GM12878 (cell line): Measurements from ENCODE around the gene NUMB. TPM values are rescaled to one million over a fixed set of nuclear protein-coding genes. Genes with fewer than 3 reads are reported as not detected.

Experiments
- ATAC-seq: fragments of 200-7000 bp; cut with Tn5 transposase; 3 replicates; pipeline ENCODE4 v1.9.1; 2020; ENCODE audit warnings: mild to moderate bottlenecking, moderate library complexity
- BruUV-seq: library from RNA; stranded (reverse); fragments of 400-500 nt; replicated peaks from 2 replicates; lab custom pipeline; 2021; lab: Mats Ljungman, UMichigan
- CTCF ChIA-PET: fragments of 300-600 bp; sonication (Branson Sonifier 250); formaldehyde crosslinking; extraction: SDS; loops from one replicate; lab custom pipeline; 2021; ENCODE audit warnings: inconsistent platforms; lab: Yijun Ruan, JAX
- POLR2A ChIA-PET: fragments of 350-600 bp; formaldehyde crosslinking; extraction: SDS; loops from one replicate; lab custom pipeline; 2021; ENCODE audit warnings: inconsistent platforms; lab: Charles Lee
- RAD21 ChIA-PET: fragments of 300-600 bp; sonication (Branson Sonifier 250); formaldehyde crosslinking; loops from one replicate; lab custom pipeline; 2023; ENCODE audit warnings: antibody characterized with exemption; ENCODE audit not compliant: unreplicated experiment; lab: Charles Lee
- SMC1A ChIA-PET: fragments of 300-600 bp; sonication (Branson Sonifier 250); formaldehyde crosslinking; loops from one replicate; lab custom pipeline; 2023; ENCODE audit not compliant: unreplicated experiment, uncharacterized antibody; lab: Charles Lee
- DNase-seq: peaks from one replicate; pipeline ENCODE4 v3.0.0-alpha.2; 2011; ENCODE audit warnings: low read depth, low spot score
- FAIRE-seq: peaks from 3 replicates; lab custom pipeline; 2011; peaks lifted over from hg19 to GRCh38; lab: Jason Lieb, UNC
- H2AFZ ChIP-seq: 2 replicates; pipeline ENCODE4 v1.6.0; 2011; ENCODE audit warnings: low read depth, low read length, control low read depth; ENCODE audit not compliant: control insufficient read depth
- H3K27ac ChIP-seq: 2 replicates; pipeline ENCODE4 v1.5.1; 2011; ENCODE audit warnings: control low read depth; ENCODE audit not compliant: control insufficient read depth, insufficient read depth
- H3K27me3 ChIP-seq, 2 experiments: replicated peaks in 1 of 2; 2 replicates each; pipeline versions ENCODE4 v1.6.0 to v1.6.1; 2011; ENCODE audit warnings: low read length in 1 of 2; ENCODE audit not compliant: control insufficient read depth in 2 of 2, insufficient read depth in 2 of 2
- H3K36me3 ChIP-seq, 2 experiments: 2 replicates each; pipeline ENCODE4 v1.5.1; 2011; ENCODE audit warnings: low read length in 1 of 2; ENCODE audit not compliant: control insufficient read depth in 2 of 2, insufficient read depth in 2 of 2
- H3K4me1 ChIP-seq: 2 replicates; pipeline ENCODE4 v1.6.1; 2011; ENCODE audit warnings: mild to moderate bottlenecking, low read length, moderate library complexity, mixed read lengths; ENCODE audit not compliant: control insufficient read depth, insufficient read depth
- H3K4me2 ChIP-seq: 2 replicates; pipeline ENCODE4 v1.6.0; 2011; ENCODE audit warnings: control low read depth; ENCODE audit not compliant: control insufficient read depth, insufficient read depth
- H3K4me3 ChIP-seq: fragments of 200-600 bp; sonication (generic); 2 replicates; pipeline ENCODE4 v1.5.1; 2016
- H3K79me2 ChIP-seq: 2 replicates; pipeline ENCODE4 v1.6.0; 2011; ENCODE audit warnings: low read length; ENCODE audit not compliant: control insufficient read depth, insufficient read depth
- H3K9ac ChIP-seq: 2 replicates; pipeline ENCODE4 v1.8.0; 2011; ENCODE audit warnings: low read length, control low read depth, mixed read lengths; ENCODE audit not compliant: control insufficient read depth, insufficient read depth
- H3K9me3 ChIP-seq: replicated peaks from 3 replicates; pipeline ENCODE4 v1.5.1; 2011; ENCODE audit warnings: mild to moderate bottlenecking, low read length; ENCODE audit not compliant: control insufficient read depth, insufficient read depth
- H4K20me1 ChIP-seq: 2 replicates; pipeline ENCODE4 v1.6.0; 2011; ENCODE audit not compliant: control insufficient read depth, insufficient read depth
- ETV6 ChIP-seq, 2 experiments: fragments of 450-650 bp in 1 of 2; IDR thresholded peaks in 1 of 2; conservative IDR thresholded peaks in 1 of 2; 2 replicates each; pipeline ENCODE4 v1.6.1; 2014; ENCODE audit warnings: antibody characterized with exemption in 1 of 2, borderline replicate concordance in 1 of 2, low read depth in 1 of 2, mild to moderate bottlenecking in 1 of 2, moderate library complexity in 1 of 2
- HDGF ChIP-seq: fragments of 450-650 bp; IDR thresholded peaks from 2 replicates; pipeline ENCODE4 v1.6.1; 2016; ENCODE audit warnings: antibody characterized with exemption
- KDM1A ChIP-seq: fragments of 200-600 bp; sonication (generic); IDR thresholded peaks from 2 replicates; pipeline ENCODE4 v1.6.1; 2016; ENCODE audit warnings: borderline replicate concordance
- MTA3 ChIP-seq: IDR thresholded peaks from 2 replicates; pipeline ENCODE4 v1.6.1; 2012; ENCODE audit warnings: low read length, inconsistent platforms, borderline replicate concordance
- NFIC ChIP-seq: IDR thresholded peaks from 2 replicates; pipeline ENCODE4 v1.6.1; 2012; ENCODE audit warnings: low read depth, mild to moderate bottlenecking, inconsistent platforms, low read length, moderate library complexity
- RELA ChIP-seq: fragments of 450-650 bp; IDR thresholded peaks from 2 replicates; pipeline ENCODE4 v1.8.0; 2014; ENCODE audit warnings: borderline replicate concordance; ENCODE audit not compliant: partially characterized antibody
- SREBF1 ChIP-seq: IDR thresholded peaks from 2 replicates; pipeline ENCODE4 v1.6.1; 2012; ENCODE audit warnings: mild to moderate bottlenecking, low read length
- TARDBP ChIP-seq: IDR thresholded peaks from 2 replicates; pipeline ENCODE4 v1.6.1; 2016; ENCODE audit warnings: borderline replicate concordance
- WGBS: methylation state at CpG from one replicate; pipeline ENCODE4 v1.1.6; 2016; ENCODE audit warnings: low lambda C conversion rate; ENCODE audit not compliant: insufficient replicate concordance, insufficient coverage; ENCODE audit errors: missing lambda C conversion rate; 5-methylcytosine and 5-hydroxymethylcytosine counted together
- in situ Hi-C: fragments of 300-500 bp; cut with MboI; formaldehyde crosslinking; loops from 9 replicates; pipeline ENCODE4 v1.14.3; 2018; ENCODE audit warnings: mixed read lengths
- intact Hi-C: fragments of 100-400 bp; cut with micrococcal nuclease; formaldehyde crosslinking; loops from one replicate; pipeline ENCODE4 v1.14.2; 2022; ENCODE audit not compliant: unreplicated experiment
- polyA plus RNA-seq, 11 experiments: library from polyadenylated mRNA; depleted of rRNA in 4 of 11; unstranded in 6 of 11; stranded (reverse) in 5 of 11; fragments of >200 nt; fragmentation: Nextera tagmentation in 4 of 11; fragmentation: Illumina TruSeq in 1 of 11; extraction: Ambion mirVana in 4 of 11; extraction: Trizol in 1 of 11; gene quantifications; 1 replicate in 1 of 11; 2 replicates in 10 of 11; pipeline versions ENCODE4 v1.2.1 to v1.2.3, GENCODE V29; 2011 to 2016; ENCODE audit warnings: inconsistent platforms in 2 of 11, missing spikeins in 2 of 11, low read depth in 1 of 11
- total RNA-seq, 4 experiments: library from RNA; depleted of rRNA in 3 of 4; stranded (reverse); fragments of >200 nt in 3 of 4; fragmentation: Illumina TruSeq in 1 of 4; extraction: Trizol in 1 of 4; gene quantifications; 2 replicates each; pipeline versions ENCODE4 v1.2.1 to v1.2.3, GENCODE V29; 2013 to 2021
- TF ChIP-seq, protein P1 (sequence below): IDR thresholded peaks from 2 replicates; pipeline ENCODE4 v1.6.1; 2011; ENCODE audit warnings: low read depth, low read length, improper control_type of control experiment, borderline replicate concordance
- TF ChIP-seq, protein P2 (sequence below): fragments of 450-650 bp; IDR thresholded peaks from 2 replicates; pipeline ENCODE4 v1.6.1; 2016; ENCODE audit warnings: mild to moderate bottlenecking

NUMB gene
- total and polyA plus RNA-seq, 10 of the 15 experiments (the other 5 are each of a cell fraction or from before 2014, with no cell fraction given): 22.0 to 147 (median 48.9) TPM

DNA sequence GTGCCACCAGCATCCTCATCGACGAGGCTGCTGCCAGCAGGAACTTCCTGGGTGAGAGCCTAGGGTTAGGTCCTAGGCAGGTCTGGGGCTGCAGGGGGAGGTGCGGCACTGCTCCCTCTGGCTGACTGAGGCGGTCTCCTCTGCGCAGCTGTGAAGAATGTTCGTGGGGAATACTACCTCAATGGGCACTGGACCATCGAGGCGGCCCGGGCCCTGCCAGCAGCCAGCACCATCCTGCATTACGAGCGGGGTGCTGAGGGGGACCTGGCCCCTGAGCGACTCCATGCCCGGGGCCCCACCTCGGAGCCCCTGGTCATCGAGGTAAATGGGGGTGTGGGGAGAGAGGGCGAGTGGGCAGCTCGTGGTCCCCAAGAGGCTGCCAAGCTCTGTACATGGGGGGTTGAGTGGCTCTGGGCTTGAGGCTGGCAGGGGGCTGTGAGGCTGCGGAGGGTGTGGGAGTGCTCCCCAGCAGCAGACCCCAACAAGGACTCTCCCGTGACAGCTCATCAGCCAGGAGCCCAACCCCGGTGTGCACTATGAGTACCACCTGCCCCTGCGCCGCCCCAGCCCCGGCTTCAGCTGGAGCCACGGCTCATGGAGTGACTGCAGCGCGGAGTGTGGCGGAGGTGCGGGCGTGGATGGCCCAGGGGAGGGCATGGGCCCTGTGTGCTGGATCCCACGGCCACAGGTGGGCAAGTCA lies 206.7 kb downstream of the NUMB start (continued):
- TF ChIP-seq NFIC (no peak), MTA3 (no peak), HDGF (no peak), SREBF1 (no peak), RELA (no peak), ETV6 (conservative IDR thresholded peaks at IDR 0.05 in 1 of 2, IDR thresholded peaks at IDR 0.05 in 1 of 2; ENCODE audit: borderline replicate concordance in 1 of 2, low read depth in 1 of 2) (no peak)
- TF ChIP-seq, protein P1, sequence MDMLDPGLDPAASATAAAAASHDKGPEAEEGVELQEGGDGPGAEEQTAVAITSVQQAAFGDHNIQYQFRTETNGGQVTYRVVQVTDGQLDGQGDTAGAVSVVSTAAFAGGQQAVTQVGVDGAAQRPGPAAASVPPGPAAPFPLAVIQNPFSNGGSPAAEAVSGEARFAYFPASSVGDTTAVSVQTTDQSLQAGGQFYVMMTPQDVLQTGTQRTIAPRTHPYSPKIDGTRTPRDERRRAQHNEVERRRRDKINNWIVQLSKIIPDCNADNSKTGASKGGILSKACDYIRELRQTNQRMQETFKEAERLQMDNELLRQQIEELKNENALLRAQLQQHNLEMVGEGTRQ: no peak

DNA sequence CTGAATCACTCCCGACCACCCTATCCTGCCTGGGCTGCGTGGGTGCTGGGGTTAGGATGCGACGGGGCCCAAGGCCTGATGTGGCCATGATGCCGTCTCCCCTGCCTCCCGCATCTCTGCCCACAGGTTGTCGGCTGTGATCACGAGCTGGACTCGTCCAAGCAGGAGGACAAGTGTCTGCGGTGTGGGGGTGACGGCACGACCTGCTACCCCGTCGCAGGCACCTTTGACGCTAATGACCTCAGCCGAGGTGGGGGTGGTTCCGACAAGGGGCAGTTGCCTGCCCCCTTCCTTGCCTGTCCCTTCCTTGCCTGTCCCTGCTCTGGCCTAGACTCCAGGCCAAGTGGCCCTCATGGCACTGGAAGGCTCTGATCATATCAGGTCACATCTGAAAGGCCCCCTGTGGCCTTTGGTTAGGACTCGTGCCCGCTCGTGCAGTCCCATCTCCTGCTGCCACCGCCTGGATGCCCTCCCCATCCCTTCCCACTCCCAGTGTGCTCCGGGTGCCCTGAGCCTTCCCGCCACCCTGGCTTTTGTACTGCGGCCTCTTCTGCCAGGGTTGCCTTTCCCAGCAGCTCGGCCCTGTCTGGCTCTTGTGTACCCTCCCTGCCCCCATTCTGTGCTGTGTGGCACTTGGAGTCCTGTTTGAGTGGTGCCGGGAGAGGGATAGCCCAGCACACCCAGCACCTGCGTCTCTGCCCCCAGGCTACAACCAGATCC lies 207.4 kb downstream of the NUMB start:
- Histone ChIP-seq H3K27ac (no peak overlapping the region), H3K36me3 (no peaks in the 10 kb centered on the region; a peak in 1 of 4 replicates), H4K20me1 (no peaks in the 10 kb centered on the region), H2AFZ (no peak overlapping the region), H3K4me2 (no peak overlapping the region), H3K79me2 (peaks cover 4% of the 10 kb centered on the region; the same call in 1 of the 2 replicates), H3K4me3 (no peak overlapping the region), H3K4me1 (peaks cover 26% of the 10 kb centered on the region), H3K9ac (no peak overlapping the region), H3K9me3 (no peaks in the 10 kb centered on the region), H3K27me3 (no peaks in the 10 kb centered on the region)
- ATAC-seq: no peak
- SMC1A ChIA-PET: interaction anchor here (0.8 to 1.1 kb wide), 2 partner anchors 27 to 38 kb away, joined by 3 read pairs; no protein-coding TSS in a partner anchor
- POLR2A ChIA-PET: no interaction called here
- intact Hi-C loops (no loop called here), in situ Hi-C loops (no loop called here)
- WGBS: 89% methylated on average over 27 of the region's 27 CpGs
- no peak for DNase-seq
- no peak for FAIRE-seq
- CTCF ChIA-PET: no interaction called here
- no TSS peak for BruUV-seq
- RAD21 ChIA-PET: no interaction called here
- TF ChIP-seq KDM1A (no peak), TARDBP (no peak)
- TF ChIP-seq, protein P2, sequence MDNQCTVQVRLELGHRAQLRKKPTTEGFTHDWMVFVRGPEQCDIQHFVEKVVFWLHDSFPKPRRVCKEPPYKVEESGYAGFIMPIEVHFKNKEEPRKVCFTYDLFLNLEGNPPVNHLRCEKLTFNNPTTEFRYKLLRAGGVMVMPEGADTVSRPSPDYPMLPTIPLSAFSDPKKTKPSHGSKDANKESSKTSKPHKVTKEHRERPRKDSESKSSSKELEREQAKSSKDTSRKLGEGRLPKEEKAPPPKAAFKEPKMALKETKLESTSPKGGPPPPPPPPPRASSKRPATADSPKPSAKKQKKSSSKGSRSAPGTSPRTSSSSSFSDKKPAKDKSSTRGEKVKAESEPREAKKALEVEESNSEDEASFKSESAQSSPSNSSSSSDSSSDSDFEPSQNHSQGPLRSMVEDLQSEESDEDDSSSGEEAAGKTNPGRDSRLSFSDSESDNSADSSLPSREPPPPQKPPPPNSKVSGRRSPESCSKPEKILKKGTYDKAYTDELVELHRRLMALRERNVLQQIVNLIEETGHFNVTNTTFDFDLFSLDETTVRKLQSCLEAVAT: no peak
